ENCODE results near the gene CTAG1A.
"Not testable (repeated sequence)": the region's sequence is repeated elsewhere in the genome, so short reads cannot be mapped to it uniquely, and the experiment has no call there.

CTAG1A gene

GRCh38 chrX:154584585-154585183, at the start of gene CTAG1A:
CTAG1A (plus strand) TSS chrX:154585133; CDS start chrX:154585207, 74 bp downstream.
- DNase-seq: not testable (repeated sequence)

GRCh38 chrX:154535892-154536291, 49.0 kb upstream of the CTAG1A start:
- DNase-seq: no peak

- no peak for DNase-seq
Measured at GRCh38 chrX:154539077-154539476, 45.9 kb upstream of the CTAG1A start.

DNA sequence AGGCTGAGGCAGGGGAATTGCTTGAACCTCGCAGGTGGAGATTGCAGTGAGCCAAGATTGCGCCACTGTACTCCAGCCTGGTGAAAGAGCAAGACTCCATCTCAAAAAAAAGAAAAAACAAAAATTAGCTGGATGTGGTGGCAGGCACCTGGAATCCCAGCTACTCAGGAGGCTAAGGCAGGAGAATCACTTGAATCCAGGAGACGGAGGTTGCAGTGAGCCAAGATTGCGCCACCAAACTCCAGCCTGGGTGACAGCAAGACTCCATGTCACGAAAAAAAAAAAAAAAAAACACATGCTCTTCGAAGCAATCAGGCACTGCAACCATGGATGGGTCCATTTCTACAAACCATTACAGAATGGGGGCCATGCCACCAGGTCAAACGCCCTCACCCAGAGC, 44.6 kb upstream of the CTAG1A start:
- not testable (repeated sequence) for DNase-seq

DNA sequence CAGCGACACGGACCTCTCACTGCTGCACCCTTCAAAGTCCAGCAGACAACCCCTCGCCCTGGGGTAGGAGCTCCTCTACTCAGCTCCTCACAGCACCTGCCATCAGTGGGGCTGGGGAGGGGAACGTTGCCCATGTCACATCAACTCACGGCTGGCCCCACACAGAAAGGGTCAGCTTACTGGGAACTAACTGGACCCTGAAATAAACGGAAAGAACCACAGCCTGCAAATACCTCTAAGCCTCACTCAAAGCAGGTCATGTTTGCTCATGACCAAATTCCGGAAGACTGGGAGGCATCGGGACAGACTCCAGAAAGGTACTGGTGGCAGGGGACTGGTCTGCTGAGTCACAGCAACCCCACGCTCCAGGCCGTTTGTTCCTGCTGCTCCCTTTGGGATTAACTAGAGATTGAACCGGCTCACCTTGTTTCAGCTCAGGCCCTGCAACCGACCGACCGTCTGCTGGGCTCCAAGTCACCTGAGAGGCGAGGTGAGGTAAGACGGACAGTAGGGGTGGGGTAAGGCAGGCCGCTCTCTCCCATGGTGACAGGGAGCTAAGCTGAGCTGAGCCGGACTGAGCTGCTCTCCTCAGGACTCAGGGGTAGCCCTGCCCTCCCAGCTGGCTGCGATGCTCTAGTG, 43.9 kb upstream of the CTAG1A start:
- no peak for DNase-seq

DNA sequence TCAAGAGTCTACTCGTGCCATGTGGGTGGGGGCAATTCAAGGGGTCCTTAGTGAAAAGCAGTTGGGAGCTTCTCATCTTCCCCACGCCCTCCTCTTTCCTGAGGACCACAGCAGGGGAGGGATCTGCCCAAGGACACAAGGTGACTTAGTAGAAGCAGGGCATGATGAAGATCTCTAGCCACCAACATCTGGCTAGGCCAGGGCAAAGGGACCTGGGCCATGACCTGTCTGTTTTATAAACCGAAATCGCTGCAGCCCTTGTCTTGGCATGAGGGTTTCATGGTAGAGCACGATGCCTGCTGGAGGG, 43.4 kb upstream of the CTAG1A start:
- DNase-seq: no peak

DNA sequence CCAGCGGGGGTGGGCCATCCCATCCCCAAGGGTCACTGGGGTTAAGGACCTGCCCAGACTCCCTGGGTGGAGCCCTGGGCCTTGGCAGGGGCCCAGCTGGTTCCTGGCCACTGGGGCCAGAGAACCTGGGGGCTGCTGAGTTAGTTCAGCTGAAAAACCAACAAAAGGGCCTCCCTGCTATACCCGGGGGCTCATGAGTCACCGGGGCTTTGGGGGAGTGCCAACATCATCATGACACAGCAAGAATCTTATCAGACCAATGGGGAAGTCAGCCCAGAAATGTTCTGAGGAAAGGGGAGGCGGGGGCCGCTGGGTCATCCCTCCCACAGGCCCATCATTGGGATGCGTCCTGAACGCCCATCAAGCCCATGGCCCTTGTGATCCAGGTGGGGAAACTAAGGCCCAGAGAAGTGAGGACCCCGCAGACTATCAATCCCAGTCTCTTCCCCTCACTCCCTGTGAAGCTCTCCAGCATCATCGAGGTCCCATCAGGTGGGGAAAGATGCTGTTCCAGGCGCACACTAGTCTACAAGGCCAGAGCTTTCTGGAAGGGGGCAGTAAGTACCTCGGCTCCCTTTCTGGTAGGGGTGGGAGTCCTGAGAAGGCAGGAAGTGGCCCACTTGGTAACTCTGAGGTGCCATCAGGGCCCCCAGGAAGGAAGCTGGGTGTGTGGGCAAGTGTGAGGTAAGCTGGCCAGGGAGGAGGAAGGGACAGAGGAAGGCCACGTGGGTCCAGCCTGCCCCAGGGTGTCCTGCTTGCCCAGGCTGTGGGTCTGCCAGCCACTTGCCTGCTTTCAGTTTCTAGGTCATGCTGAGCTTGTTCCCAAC, 42.8 kb upstream of the CTAG1A start:
- peak; percentile 36 for DNase-seq

- DNase-seq: peak; percentile 17
Measured at GRCh38 chrX:154542723-154543424, 42.1 kb upstream of the CTAG1A start.

GRCh38 chrX:154545673-154546274, 39.2 kb upstream of the CTAG1A start:
- DNase-seq: no peak

DNA sequence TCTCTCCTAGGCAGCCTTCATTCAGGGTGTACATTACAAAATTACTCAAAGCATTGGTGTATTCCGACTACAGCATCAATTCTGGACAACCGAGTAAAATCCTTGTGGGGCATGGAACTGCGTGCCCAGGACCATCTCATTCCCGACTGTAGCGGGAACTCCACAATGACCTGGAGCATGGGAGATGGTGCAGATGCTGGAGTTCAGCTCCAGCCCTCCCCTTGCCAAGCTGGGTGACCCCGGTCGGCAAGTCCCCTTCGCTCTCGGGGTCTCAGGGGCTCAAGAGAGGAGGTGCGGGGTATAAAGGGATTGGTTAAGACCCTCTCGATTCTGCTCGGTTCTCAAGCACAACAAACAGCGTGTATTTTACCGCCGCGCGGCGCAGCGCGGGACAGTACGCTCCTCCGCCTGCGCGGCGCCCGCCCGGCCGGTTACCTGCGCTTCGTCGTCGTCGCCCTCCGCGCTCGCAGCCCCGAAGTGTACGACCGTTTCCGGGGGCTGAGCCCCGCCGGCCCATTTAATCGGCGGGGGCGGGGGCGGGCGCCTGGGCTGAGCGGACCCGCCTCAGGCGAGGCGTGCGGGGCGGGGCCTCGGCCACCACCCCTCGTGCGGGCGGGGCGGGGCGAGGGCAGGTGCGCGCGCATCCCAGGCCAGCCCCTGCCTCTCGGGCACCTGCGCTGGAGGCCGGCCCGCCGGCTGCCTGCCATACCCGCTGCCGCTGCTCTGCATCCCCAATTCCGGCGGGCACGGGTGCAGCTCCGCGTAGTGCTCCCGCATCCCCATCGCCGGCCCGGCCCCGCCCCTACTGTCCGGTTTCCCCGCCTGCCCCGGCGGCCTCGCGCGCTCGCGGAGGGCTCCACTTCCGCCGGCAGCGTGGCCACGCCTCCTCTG, 38.3 kb upstream of the CTAG1A start, which contains the start of gene G6PD:
Gene G6PD (minus strand): TSS at position 493 of the 891 bp plus-strand sequence. CDS start 691 bp downstream, outside the sequence.
- peak; percentile 4 for DNase-seq

GRCh38 chrX:154547245-154548027, 37.5 kb upstream of the CTAG1A start, which contains the start of gene IKBKG:
IKBKG (plus strand) TSS chrX:154547620; CDS start chrX:154552003, 4,383 bp downstream.
- peak; percentile 29 for DNase-seq

DNA sequence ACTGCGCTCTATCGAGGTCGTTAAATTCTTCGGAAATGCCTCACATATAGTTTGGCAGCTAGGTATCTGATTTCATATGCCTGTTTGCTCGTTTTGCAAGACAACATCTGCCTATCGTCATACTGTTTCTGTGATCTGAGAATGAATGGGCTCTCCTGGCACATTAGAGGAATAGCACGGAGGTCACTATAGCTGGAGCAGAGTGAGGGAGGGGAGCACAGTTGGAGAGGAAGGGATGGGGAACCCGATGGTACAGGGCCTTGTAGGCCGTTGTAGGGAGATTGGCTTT, 37.0 kb upstream of the CTAG1A start:
- no peak for DNase-seq

DNA sequence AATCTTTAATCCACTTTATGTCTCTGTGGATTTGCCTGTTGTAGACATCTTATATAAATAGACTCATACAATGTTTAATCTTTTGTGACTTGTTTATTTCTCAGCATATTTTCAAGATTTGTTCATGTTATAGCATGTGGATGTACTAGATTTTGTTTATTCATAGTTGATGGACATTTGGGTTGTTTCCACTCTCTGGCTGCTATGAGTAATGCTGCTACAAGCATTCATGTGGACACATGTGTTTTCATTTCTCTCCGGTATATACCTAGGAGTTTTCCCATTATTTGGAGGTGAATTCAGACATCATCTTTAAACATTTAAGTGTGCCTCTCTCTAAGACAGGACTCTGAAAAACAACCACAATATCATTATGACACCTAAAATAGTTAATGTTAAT, 35.2 kb upstream of the CTAG1A start:
- no peak for DNase-seq

DNA sequence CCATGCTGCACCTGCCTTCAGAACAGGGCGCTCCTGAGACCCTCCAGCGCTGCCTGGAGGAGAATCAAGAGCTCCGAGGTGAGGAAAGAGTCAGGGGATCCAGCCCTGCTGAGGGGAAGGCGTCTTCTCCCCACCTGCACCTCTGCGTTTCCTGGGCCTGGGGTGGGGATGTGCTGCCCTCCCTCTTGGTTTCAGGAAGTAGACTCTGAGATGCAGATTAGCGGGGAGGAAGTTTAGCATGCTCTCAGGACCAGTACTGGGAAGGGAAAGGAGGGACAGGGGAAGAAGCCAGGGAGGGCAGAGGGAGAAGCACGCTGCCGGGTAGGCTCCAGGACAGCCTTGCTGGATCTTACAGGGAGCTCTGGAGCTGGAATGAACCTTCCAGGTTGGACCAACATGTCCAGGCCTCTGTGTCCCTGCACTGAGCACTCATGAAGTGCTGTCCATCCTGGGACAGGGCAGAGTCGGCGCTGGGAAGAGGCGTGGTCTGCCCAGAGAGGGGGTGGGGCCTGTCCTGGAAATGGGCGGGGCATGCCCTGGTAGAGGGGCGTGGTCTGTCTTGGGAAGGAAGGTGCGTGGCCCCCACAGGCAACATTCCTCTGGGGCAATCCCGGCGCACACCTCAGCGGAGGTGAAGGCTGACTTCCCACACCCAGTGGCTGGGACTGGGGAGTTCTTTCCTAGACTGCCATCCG, 32.7 kb upstream of the CTAG1A start:
- DNase-seq: not testable (repeated sequence)

DNA sequence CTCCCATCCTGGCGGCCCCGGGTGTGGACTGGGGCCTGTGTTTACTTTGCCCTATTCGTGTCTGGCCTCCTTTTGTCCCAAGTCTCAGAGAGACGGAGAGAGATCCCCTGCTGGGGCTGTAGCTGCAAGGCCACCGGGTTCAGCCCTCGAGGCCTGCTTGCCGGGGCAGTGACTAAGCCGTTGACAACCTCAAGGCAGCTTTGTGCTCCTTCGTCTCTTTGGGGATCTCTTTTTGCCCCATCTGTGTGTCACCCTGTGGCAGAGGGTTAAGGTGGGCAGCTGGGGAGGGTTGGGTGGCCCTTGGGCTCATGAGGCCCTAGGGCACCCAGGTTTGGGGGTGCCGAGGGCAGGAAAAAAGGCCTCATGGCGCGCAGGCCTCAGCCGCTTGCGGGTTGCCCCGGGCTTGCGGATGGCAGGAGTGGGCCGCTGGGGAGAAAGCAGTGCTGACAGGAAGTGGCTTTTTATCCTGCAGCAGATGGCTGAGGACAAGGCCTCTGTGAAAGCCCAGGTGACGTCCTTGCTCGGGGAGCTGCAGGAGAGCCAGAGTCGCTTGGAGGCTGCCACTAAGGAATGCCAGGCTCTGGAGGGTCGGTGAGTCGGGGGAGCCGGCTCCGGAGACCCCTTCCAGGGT, 26.8 kb upstream of the CTAG1A start:
- not testable (repeated sequence) for DNase-seq

DNA sequence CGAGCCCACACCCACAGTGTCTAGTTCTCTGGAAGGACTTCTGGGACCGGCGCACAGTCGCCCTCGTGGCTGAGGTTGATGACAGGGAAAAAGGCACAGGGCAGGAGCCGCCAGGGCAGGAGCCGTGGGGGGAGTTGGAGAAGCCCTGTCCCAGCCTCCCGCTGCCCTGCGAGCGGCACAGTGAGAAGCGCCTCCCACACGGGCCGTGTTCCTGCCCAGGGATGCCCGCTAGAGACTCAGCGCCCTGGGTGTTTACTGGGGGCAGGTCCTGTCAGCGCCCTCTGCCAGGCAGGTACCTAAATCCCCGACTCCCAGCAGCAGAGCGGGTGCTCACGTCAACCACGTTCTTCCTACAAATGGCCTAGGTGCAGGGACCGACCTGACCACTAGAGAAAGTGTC, 26.0 kb upstream of the CTAG1A start:
- not testable (repeated sequence) for DNase-seq

GRCh38 chrX:154560326-154560725, 24.6 kb upstream of the CTAG1A start:
- DNase-seq: not testable (repeated sequence)

DNA sequence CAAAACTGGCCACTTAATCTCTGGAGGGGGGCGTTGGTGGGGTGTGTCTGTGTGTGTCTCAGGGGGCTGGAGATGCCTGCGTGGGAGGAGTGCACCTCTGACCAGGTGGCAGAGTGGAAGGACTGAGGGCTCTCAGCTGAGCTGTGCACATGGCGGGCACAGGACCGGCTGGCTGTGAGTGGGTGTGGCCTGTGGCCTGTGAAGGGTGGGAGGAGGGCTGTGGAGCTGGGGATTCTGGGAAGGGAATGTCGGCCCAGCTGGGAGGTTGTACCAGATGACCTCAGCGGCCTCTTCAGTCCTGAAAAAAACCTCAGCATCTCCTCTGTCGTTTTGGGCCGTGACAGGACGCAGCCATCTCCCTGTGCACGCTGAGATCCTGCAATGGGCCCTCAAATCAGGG, 22.6 kb upstream of the CTAG1A start:
- not testable (repeated sequence) for DNase-seq

- not testable (repeated sequence) for DNase-seq
Measured at GRCh38 chrX:154570361-154570760, 14.6 kb upstream of the CTAG1A start.

DNA sequence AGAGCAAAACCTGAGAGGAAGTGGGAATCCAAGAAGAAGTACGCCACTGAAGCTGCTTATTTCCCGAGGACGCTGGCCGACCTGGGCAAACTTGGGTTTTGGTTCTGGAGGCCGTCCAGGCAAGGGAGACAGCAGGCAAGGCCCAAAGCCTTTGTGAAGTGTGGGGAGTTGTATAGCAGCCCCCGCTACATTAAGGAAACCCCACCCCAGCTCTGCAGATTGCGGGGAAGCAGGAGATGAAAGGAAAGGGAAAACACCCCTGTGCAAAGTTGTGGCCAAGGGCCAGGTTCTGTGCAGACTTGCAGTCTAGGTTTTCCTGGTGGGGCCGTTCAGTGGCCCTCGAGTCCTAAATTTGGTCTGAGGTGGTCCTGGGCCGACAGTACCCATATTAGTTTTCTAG, 11.9 kb upstream of the CTAG1A start:
- not testable (repeated sequence) for DNase-seq

Data from SHP77 treated with DMSO at 0.1 percent for 48 hours (cell line).